ENCODE results near the gene RHOB.
"Not testable (repeated sequence)": the region's sequence is repeated elsewhere in the genome, so short reads cannot be mapped to it uniquely, and the experiment has no call there.

Gene RHOB

GRCh38 chr2:20446917-20447436 is at the start of gene RHOB:
RHOB (plus strand) TSS chr2:20447074; CDS start chr2:20447466, 392 bp downstream.
- peak; percentile 94 for DNase-seq

GRCh38 chr2:20397811-20398447 is 48.9 kb upstream of the RHOB start:
- DNase-seq, result no peak

- DNase-seq, result no peak
Observed at GRCh38 chr2:20398956-20399567, 47.8 kb upstream of the RHOB start.

- DNase-seq, result no peak
Observed at GRCh38 chr2:20400306-20400705, 46.6 kb upstream of the RHOB start.

GRCh38 chr2:20400787-20401488 is 45.9 kb upstream of the RHOB start:
- no peak for DNase-seq

- DNase-seq, result no peak
Observed at GRCh38 chr2:20401489-20401835, 45.4 kb upstream of the RHOB start.

- DNase-seq, result no peak
Observed at GRCh38 chr2:20403774-20404312, 43.0 kb upstream of the RHOB start.

- DNase-seq, result no peak
Observed at GRCh38 chr2:20404950-20405349, 41.9 kb upstream of the RHOB start.

- no peak for DNase-seq
Observed at GRCh38 chr2:20409039-20409438, 37.8 kb upstream of the RHOB start.

GRCh38 chr2:20410556-20411277 is 36.2 kb upstream of the RHOB start:
- no peak for DNase-seq

GRCh38 chr2:20411361-20411894 is 35.4 kb upstream of the RHOB start:
- DNase-seq, result no peak

- no peak for DNase-seq
Observed at GRCh38 chr2:20414806-20415205, 32.1 kb upstream of the RHOB start.

GRCh38 chr2:20415511-20415918 is 31.4 kb upstream of the RHOB start:
- DNase-seq, result no peak

GRCh38 chr2:20416723-20417122 is 30.2 kb upstream of the RHOB start:
- no peak for DNase-seq

GRCh38 chr2:20417230-20417821 is 29.5 kb upstream of the RHOB start:
- not testable (repeated sequence) for DNase-seq

- DNase-seq, result no peak
Observed at GRCh38 chr2:20418519-20418918, 28.4 kb upstream of the RHOB start.

GRCh38 chr2:20419007-20419576 is 27.8 kb upstream of the RHOB start:
- DNase-seq, result no peak

GRCh38 chr2:20419752-20420151 is 27.1 kb upstream of the RHOB start:
- DNase-seq, result no peak

GRCh38 chr2:20421336-20421987 is 25.4 kb upstream of the RHOB start:
- DNase-seq, result no peak

- no peak for DNase-seq
Observed at GRCh38 chr2:20421988-20422370, 24.9 kb upstream of the RHOB start.
